Dendritic cell treated with granulocyte-macrophage colony-stimulating factor and Interleukin-4, amounts not matched to agents 40 ng/mL and 50 ng/mL, for 4 days (primary cell): Measurements from ENCODE around the gene CCR5AS.
"Not testable (repeated sequence)": the region's sequence is repeated elsewhere in the genome, so short reads cannot be mapped to it uniquely, and the experiment has no call there.

Source experiments
- H3K27ac Mint-ChIP-seq: one replicate; pipeline ENCODE4 v1.8.0; 2022; ENCODE audit warnings: mild to moderate bottlenecking, mixed read lengths
- H3K27me3 Mint-ChIP-seq: one replicate; pipeline ENCODE4 v1.8.0; 2022; ENCODE audit warnings: mild to moderate bottlenecking, mixed read lengths
- H3K36me3 Mint-ChIP-seq: one replicate; pipeline ENCODE4 v1.8.0; 2022; ENCODE audit warnings: low read depth, mixed read lengths
- H3K4me1 Mint-ChIP-seq: one replicate; pipeline ENCODE4 v1.8.0; 2022; ENCODE audit warnings: low read depth, mixed read lengths
- H3K4me3 Mint-ChIP-seq: one replicate; pipeline ENCODE4 v1.8.0; 2022; ENCODE audit warnings: mild to moderate bottlenecking, moderate library complexity, mixed read lengths
- H3K9me3 Mint-ChIP-seq: one replicate; pipeline ENCODE4 v1.8.0; 2022; ENCODE audit warnings: mixed read lengths
- intact Hi-C: fragments of 100-400 bp; cut with micrococcal nuclease; formaldehyde crosslinking; loops from one replicate; pipeline ENCODE4 v1.15.0; 2022

The CCR5AS gene

DNA sequence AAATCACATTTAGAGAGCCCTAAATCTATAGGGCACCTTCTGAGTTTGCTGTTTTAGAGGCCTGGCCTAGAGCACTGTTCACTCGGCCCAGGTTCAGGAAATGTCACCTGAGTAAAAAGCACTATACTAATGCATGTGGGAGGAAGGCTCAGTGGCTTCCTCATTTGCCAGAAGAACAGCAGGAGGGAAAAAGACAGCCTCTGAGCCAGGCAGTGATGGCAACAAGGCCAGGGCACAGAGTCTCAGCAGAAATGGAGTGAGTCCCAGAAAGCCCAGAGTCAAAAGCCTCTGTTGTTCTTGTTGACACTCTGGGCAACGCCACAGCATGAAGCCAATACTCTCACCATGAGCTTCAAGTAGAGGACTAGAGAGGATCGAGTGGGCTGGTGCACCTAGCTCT is 32.0 kb upstream of the CCR5AS start:
- Mint-ChIP-seq H3K36me3 (no peaks in the 10 kb centered on the region), H3K9me3 (no peaks in the 10 kb centered on the region), H3K27ac (no peak overlapping the region), H3K4me1 (peaks cover 15% of the 10 kb centered on the region), H3K4me3 (no peak overlapping the region), H3K27me3 (peaks cover 1% of the 10 kb centered on the region)
- intact Hi-C loops: no loop called here

DNA sequence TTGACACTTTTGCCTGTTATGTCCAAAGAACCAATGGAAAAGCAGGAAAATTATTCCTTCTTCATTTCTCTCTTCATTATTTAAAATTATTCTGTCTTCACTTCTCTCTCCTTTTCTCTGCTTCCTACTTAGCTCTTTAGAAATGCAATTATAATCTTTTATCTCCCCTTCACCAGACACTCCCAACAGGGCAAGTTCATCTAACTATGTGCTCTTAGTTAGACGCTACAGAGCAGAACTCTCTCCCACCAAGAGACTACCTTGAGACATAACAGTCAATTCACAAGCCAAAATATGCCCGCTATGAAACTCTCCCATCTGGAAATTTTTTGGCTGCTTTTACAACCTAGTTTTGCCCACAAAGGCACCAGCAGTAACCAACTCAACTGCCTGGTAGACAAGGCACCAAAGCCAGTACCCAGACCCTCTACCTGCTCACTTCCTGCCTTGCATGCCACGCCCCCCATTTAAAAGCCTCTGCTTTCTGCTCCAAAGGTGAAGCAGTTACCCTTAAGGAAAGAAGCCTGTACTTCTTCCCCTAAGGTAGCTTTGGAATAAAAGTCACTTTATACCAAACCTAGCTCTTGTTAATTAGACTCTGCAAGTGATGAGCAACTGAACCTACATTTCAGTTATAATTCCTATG is 28.3 kb upstream of the CCR5AS start:
- Mint-ChIP-seq H3K36me3 (peaks cover 8% of the 10 kb centered on the region), H3K27me3 (peaks cover 3% of the 10 kb centered on the region), H3K4me1 (peaks cover 5% of the 10 kb centered on the region), H3K4me3 (no peak overlapping the region), H3K9me3 (peaks cover 22% of the 10 kb centered on the region), H3K27ac (no peak overlapping the region)
- intact Hi-C loops: no loop called here

DNA sequence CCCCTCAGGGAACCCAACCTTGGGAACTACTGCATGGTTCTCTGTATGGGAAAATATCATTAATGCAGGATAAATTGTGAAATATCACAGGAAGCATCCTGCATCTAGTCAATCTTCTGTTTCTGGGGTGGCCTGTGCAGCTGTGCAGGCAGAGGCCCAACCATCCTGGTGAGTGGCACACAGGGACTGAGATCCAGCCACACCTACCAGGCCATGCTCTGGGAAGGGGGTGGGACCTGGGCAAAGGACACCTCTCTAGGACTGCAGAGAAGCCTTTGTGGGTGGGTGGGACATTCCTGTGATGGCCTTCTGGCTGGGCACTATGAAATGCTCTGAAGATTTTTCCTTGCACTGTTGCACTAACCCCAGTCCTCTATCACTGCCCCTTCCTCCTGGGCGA is 27.0 kb upstream of the CCR5AS start:
- no peak overlapping the region for H3K4me3 Mint-ChIP-seq
- H3K4me1 Mint-ChIP-seq: peaks cover 5% of the 10 kb centered on the region
- H3K9me3 Mint-ChIP-seq: peaks cover 22% of the 10 kb centered on the region
- no peak overlapping the region for H3K27ac Mint-ChIP-seq
- intact Hi-C loops: no loop called here
- peaks cover 3% of the 10 kb centered on the region for H3K27me3 Mint-ChIP-seq
- H3K36me3 Mint-ChIP-seq: peaks cover 8% of the 10 kb centered on the region

DNA sequence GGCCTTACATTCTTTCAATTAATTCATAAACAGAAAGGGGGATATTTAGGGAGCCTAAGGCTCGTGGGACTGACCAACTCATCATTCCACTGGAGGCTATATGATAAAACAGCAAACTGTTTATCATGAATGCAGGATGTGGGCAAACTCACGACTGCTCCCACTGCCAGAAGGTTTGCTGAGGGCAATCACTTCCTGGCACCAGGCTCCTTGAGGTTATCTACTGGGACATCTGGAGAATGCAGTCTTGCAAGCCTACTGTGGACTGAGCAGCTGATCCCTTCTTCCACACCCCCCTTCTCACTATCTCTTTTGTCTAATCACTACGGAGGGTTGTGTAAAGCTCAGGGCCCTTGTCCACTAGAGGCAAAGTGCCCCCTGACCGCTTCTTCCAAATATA is 26.3 kb upstream of the CCR5AS start:
- peaks cover 22% of the 10 kb centered on the region for H3K9me3 Mint-ChIP-seq
- H3K36me3 Mint-ChIP-seq, H3K27me3 Mint-ChIP-seq, H3K4me1 Mint-ChIP-seq, H3K4me3 Mint-ChIP-seq, H3K27ac Mint-ChIP-seq, intact Hi-C loops: not testable (repeated sequence)

DNA sequence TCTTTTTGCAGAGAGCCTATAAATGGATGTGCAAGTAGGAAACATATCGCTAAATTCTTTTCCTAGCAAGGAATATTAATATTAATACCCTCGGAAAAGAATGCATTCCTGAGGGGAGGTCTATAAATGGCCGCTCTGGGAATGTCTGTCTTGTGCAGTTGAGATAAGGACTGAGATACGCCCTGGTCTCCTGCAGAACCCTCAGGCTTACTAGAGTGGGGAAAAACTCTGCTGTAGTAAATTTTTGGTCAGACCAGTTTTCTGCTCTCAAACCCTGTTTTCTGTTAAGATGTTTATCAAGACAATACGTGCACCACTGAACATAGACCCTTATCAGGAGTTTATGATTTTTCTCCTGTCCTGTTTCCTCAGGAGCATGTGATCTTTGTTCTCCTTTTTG is 25.0 kb upstream of the CCR5AS start:
- H3K4me3 Mint-ChIP-seq, H3K27ac Mint-ChIP-seq, H3K27me3 Mint-ChIP-seq, H3K4me1 Mint-ChIP-seq, H3K36me3 Mint-ChIP-seq, intact Hi-C loops: not testable (repeated sequence)
- peaks cover 22% of the 10 kb centered on the region for H3K9me3 Mint-ChIP-seq

DNA sequence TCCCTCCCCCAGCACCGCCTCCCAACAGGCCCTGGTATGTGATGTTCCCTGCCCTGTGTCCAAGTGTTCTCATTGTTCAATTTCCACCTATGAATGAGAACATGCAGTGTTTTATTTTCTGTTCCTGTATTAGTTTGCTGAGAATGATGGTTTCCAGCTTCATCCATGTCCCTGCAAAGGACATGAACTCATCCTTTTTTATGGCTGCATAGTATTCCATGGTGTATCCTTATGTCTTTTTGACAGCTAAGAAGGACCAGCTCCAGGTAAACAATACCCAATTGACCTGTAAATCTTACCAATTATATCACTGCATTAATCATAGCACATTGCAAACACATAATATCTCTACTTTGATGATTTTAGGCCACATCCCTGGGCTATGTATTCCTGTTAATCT is 24.0 kb upstream of the CCR5AS start:
- H3K27ac Mint-ChIP-seq, H3K4me1 Mint-ChIP-seq, H3K36me3 Mint-ChIP-seq, H3K4me3 Mint-ChIP-seq, intact Hi-C loops, H3K27me3 Mint-ChIP-seq: not testable (repeated sequence)
- peaks cover 22% of the 10 kb centered on the region for H3K9me3 Mint-ChIP-seq

DNA sequence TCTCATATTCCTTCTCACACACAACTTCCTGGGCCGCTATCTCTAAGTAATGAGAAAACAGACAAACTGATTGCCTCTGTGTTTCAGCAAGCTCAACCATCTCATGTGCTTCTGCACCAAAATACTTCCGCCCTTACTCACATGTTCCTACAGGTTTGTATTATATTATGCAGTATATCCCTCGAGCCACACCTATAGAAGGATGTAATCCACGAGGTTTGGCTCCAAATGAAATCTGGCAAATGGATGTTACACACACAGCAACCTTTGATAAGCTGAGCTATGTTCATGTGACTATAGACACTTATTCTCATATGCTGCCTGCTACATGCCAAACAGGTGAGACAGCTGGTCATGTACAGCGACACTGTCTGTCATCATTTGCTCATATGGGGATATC is 22.8 kb upstream of the CCR5AS start:
- H3K36me3 Mint-ChIP-seq: peaks cover 8% of the 10 kb centered on the region
- intact Hi-C loops: no loop called here
- H3K9me3 Mint-ChIP-seq: peaks cover 22% of the 10 kb centered on the region
- H3K4me1 Mint-ChIP-seq: peaks cover 5% of the 10 kb centered on the region
- peaks cover 3% of the 10 kb centered on the region for H3K27me3 Mint-ChIP-seq
- no peak overlapping the region for H3K27ac Mint-ChIP-seq
- no peak overlapping the region for H3K4me3 Mint-ChIP-seq

DNA sequence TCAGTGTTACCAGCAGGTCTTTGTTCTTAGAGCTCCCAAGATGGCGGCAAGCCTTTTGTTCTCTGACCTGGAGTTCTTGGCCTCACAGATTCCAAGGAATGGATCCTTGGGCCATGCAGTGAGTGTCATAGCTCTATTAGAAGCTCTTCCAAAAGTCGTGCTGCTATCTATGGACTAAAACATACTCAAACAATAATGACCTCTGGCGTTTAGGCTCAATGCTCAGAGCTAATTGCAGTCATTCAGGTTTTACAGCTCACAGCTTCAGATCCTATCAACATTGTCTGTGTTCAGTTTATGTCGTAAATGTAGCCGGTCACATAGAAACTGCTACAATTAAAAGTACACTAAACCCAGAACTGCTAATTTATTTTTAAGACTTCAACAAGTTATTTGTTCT is 22.4 kb upstream of the CCR5AS start:
- Mint-ChIP-seq H3K4me1 (peaks cover 5% of the 10 kb centered on the region), H3K27ac (no peak overlapping the region), H3K36me3 (peaks cover 8% of the 10 kb centered on the region), H3K4me3 (no peak overlapping the region), H3K9me3 (peaks cover 22% of the 10 kb centered on the region), H3K27me3 (peaks cover 3% of the 10 kb centered on the region)
- intact Hi-C loops: no loop called here

DNA sequence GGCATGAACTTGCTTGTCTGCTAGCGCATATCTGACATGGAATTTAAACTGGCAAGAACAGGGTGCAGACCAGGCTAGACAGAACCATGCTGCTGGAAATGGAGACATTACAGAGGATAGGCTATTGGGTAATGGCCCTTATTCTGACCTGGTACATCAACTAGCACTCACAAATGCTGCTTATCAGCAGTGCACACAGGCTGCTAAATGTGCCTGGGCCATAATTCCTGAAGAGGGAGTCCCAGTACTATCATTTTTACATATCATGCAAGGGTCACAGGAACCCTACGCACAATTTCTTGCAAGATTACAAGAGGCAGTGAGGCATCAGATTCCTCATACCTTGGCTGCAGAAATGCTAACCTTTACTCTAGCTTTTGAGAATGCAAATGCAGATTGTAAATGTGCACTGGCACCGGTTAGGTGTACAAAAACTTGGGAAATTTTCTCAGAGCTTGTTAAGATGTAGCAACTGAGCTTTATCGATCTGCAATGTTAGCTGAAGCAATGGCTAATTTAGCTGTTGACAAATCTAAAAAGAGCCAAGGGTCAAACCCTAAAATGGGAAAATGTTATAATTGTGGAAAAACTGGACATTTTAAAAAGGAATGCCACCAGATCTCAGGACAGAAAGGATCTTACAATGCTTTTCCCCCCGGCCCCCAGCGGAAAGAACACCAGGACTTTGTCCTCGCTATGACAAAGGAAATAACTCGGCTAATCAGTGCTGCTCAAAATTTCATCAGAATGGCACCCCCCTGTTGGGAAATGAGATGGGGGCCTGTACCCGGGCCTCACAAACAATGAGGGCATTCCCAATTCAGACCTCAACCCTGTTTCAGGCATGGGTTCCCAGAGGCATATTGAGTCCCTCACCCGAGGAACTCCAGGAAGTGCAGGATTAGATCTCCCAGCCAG is 21.3 kb upstream of the CCR5AS start:
- H3K36me3 Mint-ChIP-seq: peaks cover 8% of the 10 kb centered on the region
- H3K4me1 Mint-ChIP-seq: peaks cover 5% of the 10 kb centered on the region
- no peak overlapping the region for H3K4me3 Mint-ChIP-seq
- H3K27ac Mint-ChIP-seq: no peak overlapping the region
- intact Hi-C loops: no loop called here
- peaks cover 3% of the 10 kb centered on the region for H3K27me3 Mint-ChIP-seq
- peaks cover 22% of the 10 kb centered on the region for H3K9me3 Mint-ChIP-seq

DNA sequence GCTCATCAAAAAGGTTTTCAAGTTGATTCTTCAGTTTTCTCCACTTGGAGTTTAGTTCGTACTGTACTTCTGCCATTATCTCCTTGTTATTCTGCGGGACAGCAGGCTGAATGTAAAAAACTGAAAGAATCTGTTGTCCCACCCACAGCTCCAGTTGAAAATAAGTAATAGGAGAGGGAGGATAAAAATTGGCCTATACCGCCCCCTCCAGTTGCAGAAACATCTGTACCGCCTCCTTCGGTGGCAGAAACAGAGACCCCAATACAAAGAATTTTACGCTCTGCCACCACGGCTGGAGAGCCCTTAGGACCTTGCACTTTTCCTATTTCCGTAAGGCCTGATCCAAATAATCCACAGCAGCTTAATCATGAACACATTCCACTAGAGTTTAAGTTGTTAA is 20.5 kb upstream of the CCR5AS start:
- H3K4me1 Mint-ChIP-seq, intact Hi-C loops, H3K27ac Mint-ChIP-seq, H3K27me3 Mint-ChIP-seq, H3K36me3 Mint-ChIP-seq, H3K4me3 Mint-ChIP-seq: not testable (repeated sequence)
- H3K9me3 Mint-ChIP-seq: peaks cover 17% of the 10 kb centered on the region

DNA sequence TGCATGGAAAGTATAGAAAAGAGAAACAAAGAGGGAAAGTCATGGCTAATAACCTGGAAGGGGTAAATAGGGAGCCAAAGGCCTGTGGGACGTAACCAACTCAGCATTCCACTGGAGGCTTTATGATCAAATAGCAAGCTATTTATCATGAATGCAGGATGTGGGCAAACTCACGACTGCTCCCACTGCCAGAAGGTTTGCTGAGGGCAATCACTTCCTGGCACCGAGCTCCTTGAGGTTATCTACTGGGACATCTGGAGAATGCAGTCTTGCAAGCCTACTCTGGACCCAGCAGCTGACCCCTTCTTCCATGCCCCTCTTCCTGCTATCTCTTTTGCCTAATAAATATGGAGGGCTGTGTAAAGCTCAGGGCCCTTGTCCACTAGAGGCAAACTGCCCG is 19.6 kb upstream of the CCR5AS start:
- H3K9me3 Mint-ChIP-seq, H3K4me1 Mint-ChIP-seq, H3K4me3 Mint-ChIP-seq, H3K36me3 Mint-ChIP-seq, H3K27me3 Mint-ChIP-seq, intact Hi-C loops, H3K27ac Mint-ChIP-seq: not testable (repeated sequence)

DNA sequence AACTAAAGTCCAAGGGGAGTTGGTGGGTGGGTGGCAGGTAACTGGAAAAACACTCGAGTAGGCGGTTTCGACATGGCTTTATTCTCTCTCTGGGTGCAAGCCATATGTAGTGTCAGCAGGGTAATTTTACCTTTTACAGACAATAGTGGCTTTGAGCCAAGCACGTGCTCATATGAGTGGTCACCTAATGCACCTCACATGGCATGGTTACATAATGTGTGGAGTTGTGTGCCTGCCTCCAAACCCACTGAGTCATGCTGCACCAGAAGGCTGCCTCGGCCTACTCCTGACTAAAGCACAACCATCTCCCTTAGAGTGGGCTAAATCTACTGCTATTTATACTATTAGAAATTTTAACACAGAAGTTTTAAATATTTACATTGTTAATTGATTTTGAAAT is 16.7 kb upstream of the CCR5AS start:
- intact Hi-C loops: no loop called here
- H3K9me3 Mint-ChIP-seq: no peaks in the 10 kb centered on the region
- H3K4me3 Mint-ChIP-seq: no peak overlapping the region
- no peaks in the 10 kb centered on the region for H3K36me3 Mint-ChIP-seq
- no peak overlapping the region for H3K27ac Mint-ChIP-seq
- H3K4me1 Mint-ChIP-seq: no peaks in the 10 kb centered on the region
- no peaks in the 10 kb centered on the region for H3K27me3 Mint-ChIP-seq

DNA sequence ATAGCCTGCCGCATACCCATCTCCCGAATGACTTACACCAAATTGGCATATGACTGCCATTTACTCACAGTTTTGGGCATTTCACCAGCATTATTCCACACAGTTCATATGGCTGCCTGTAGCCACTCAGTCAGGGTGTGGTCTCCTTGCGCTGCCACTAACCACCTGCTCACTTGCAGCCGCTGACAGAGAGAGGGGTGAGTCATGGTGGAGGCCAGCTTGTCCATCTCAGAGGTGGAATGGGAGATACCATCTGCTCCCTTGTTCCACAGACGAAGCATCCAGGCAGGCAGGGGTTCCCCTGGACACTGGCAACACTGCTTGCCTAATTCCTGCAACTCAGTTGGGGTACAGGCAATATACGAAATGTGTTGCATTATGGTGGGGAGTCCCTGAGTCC is 15.8 kb upstream of the CCR5AS start:
- intact Hi-C loops: no loop called here
- Mint-ChIP-seq H3K36me3 (no peaks in the 10 kb centered on the region), H3K9me3 (no peaks in the 10 kb centered on the region), H3K4me3 (no peak overlapping the region), H3K4me1 (no peaks in the 10 kb centered on the region), H3K27me3 (no peaks in the 10 kb centered on the region), H3K27ac (no peak overlapping the region)

DNA sequence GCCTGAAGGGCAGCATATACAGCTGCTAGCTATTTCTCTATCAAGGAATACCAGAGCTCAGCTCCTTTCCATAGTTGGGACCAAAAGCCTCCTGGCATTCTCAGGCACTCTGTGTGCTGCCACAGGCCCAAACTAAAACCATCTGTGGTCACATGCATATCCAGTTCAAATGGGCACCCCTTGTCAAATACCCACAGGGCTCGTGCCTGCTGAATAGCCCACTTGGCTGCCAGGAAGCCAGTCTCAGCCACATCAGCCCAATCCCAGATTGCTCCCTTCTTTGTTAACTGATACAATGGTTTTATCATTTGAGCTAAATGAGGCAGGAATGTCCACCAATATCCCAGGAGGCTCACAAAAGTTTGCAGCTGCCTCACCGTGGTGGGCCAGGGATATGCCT is 14.1 kb upstream of the CCR5AS start:
- Mint-ChIP-seq H3K27me3 (no peaks in the 10 kb centered on the region), H3K4me3 (no peak overlapping the region), H3K36me3 (no peaks in the 10 kb centered on the region), H3K9me3 (no peaks in the 10 kb centered on the region), H3K27ac (no peak overlapping the region), H3K4me1 (peaks cover 11% of the 10 kb centered on the region)
- intact Hi-C loops: no loop called here

DNA sequence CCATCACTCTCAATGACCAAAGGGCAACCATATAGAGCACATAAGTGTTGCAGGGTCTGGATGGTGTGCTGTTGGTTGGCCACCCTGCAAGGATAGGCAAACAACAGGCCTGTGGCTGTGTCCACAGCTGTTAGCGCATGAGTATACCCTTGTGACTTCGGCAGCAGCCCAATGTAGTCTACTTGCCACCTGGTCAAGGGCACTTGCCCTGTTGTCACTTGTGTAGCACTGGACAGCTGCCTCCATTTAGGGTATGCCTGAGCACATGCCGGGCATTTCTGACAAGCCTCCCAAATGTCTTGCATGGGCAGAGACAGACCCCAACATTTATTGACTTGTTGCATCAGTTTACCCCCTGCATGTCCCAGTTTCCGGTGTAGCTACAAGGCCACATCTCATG is 12.9 kb upstream of the CCR5AS start:
- Mint-ChIP-seq H3K4me3 (no peak overlapping the region), H3K27ac (no peak overlapping the region), H3K9me3 (no peaks in the 10 kb centered on the region), H3K27me3 (no peaks in the 10 kb centered on the region), H3K4me1 (peaks cover 19% of the 10 kb centered on the region), H3K36me3 (no peaks in the 10 kb centered on the region)
- intact Hi-C loops: no loop called here
